HL-60 (cell line): Measurements from ENCODE around the gene SLC22A2.

Experiments
- CTCF ChIP-seq: IDR thresholded peaks from one replicate; pipeline ENCODE4 v1.5.1; 2011; ENCODE audit warnings: low read length, control low read depth, inconsistent platforms; ENCODE audit not compliant: insufficient read depth
- POLR2AphosphoS5 ChIP-seq: IDR thresholded peaks from 2 replicates; pipeline ENCODE4 v1.6.1; 2012; ENCODE audit warnings: low read depth

- TF ChIP-seq POLR2AphosphoS5 = no peak
- no peak for TF ChIP-seq CTCF
These were observed 10.1 kb downstream of the SLC22A2 start for GRCh38 chr6:160248538-160248937.
